Activated CD8-positive, alpha-beta memory T cell treated with anti-CD3 and anti-CD28 coated beads for 48 hours (primary cell): ENCODE measurements around the gene NCBP3.
"Not testable (repeated sequence)": the region's sequence is repeated elsewhere in the genome, so short reads cannot be mapped to it uniquely, and the experiment has no call there.

Experiments
- DNase-seq, 3 experiments: peaks; one replicate each; pipeline ENCODE4 v3.0.0-alpha.2; 2020; ENCODE audit warnings: low read depth in 2 of 3, low spot score in 2 of 3

NCBP3 gene

GRCh38 chr17:3848229-3848835 lies 2.3 kb upstream of the NCBP3 start:
- DNase-seq, result no peak

DNA sequence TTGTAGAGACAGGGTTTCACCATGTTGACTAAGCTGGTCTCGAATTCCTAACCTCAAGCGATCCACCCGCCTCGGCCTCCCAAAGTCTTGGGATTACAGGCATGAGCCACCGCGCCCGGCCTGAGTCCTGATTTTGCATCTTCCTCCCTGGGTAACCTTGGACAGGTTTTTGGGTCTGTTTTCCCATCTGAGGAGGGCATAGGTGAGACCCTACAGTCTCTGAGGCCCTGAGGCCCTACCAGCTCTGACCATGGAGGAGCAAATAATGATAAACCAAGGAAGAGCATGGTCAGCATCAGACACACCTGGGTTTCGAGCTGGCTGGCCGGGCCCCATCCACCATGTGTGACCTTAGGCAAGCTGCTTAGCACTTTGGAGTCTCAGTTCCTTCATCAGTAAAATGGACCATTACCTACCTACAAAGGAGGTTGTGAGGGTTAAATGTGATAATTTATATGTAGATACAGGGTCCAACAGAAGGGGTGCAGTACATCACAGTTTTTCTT lies 1.2 kb upstream of the NCBP3 start:
- DNase-seq, result no peak

DNA sequence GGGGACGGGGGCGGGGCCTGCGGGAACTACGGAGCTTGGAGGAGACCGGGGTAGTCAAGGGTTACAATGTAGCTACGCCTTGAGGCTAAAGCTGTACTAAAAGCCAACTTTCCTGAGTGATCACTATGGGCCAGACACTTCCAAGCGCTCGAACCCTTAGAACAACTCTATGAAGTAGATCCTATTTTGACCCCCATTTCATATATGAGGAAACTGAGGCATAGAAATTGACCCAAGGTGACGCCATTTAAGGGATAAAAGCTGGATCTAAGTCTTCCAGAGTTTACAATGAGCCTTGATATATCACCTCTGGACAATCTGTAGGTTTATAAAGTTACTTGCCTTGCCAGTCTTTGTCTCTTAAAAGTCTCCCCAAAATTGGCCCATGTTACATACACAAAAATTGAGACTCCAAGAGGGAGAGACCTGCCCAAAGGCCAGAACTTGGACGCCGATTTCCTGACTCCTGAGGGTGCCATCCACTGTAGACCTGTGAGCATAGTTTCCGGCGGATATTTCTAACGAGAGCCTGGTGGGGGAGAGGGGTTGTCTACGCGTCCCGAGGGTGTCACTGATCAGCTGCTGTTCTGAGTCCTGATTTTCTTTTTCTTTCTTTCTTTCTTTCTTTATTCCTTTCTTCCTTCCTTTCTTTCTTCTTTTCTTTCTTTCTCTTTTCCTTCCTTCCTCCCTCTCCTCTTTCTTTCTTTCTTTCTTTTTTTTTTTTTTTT lies 555 bp upstream of the NCBP3 start:
- no peak for DNase-seq

GRCh38 chr17:3845291-3845620 lies 790 bp downstream of the NCBP3 start:
- peak in 2 of 3 experiments; percentile 18 to 23 for DNase-seq

GRCh38 chr17:3844556-3844955 lies 1.5 kb downstream of the NCBP3 start:
- DNase-seq, result not testable (repeated sequence)

DNA sequence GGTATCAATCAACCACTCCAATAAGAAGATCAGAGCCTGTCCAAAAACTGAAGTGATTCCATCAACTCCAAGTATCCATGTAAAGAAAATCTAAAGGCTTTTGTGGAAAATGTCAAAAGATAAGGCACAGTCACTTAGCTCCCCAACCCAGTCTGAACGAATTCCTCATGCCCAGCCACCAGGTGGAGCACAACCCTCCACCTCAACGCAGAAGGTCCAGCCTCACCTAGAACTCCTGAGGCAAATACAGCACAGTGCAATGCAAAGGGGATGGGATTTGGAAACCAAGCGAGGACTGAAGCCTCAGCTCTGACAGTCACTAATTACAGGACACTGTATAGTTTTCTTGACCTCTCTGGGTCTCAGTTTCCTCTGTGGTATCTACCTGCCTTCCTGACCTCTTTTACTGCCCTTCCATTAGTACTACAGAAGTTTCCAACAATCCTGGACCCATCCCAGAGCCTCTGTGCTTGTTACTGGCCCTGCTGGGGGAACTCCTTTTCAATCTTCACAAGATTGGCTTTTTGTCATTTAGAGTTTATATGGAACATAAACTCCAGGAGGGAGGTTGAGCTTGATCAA lies 2.0 kb downstream of the NCBP3 start:
- no peak for DNase-seq

- no peak for DNase-seq
These were observed 7.8 kb downstream of the NCBP3 start for GRCh38 chr17:3838206-3838605.

GRCh38 chr17:3836551-3836950 lies 9.5 kb downstream of the NCBP3 start:
- no peak for DNase-seq

GRCh38 chr17:3835410-3836229 lies 10.4 kb downstream of the NCBP3 start:
- DNase-seq, result no peak

DNA sequence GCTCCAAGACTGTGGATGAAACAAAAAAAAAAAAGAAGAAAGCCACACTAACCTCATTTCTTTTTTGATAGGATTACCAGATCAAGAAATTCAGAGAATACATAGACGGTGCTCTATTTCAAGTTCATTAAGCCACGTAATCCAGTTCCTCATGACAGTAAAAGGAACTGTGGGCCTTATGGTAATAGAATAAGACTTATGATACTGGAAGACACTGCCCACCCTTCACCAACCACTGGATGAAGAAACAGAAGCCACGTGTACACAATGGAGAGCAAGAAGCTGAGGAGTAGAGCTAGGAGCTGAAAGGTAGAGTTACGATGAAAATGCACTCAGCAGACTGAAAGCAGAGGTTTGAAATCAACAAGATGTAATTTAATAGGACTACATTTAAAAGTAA lies 11.2 kb downstream of the NCBP3 start:
- no peak for DNase-seq

DNA sequence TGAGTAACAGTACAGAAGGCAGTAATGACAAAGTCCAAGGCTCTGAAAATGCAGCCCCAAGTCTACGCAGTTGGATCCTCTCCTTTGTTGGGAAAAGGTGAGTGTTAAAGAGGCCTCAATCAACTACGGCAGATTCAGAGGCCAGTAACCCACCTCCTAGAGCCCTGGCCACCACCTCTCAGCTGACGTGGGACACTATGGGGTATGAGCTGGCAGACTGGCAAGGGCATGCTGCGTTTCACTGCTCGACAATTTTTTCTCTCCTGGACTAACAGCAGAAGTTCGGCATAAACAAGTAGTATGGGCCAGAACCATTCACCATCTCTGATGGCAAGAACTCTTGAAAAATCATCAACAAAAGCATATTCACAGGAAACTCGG lies 17.2 kb downstream of the NCBP3 start:
- DNase-seq, result no peak

- no peak for DNase-seq
These were observed 17.7 kb downstream of the NCBP3 start for GRCh38 chr17:3828151-3828851.

- peak in 1 of 3 experiments; percentile 41 for DNase-seq
These were observed 18.8 kb downstream of the NCBP3 start for GRCh38 chr17:3827124-3827773.

DNA sequence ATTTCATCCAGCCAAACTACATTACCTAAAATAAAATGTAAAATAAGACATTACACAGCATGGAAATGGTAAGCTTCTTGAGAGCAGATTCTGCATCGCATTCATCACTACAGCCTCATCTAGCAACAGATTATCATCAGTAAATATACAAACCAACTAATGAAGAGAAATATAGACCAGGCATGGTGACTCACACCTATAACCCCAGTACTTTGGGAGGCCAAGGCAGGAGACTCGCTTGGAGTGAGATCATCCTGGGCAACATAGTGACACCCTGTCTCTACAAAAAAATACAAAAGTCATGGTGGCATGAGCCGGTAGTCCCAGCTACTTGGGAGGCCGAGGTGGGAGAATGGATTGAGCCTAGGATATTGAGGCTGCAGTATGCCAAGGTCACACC lies 19.9 kb downstream of the NCBP3 start:
- no peak for DNase-seq

GRCh38 chr17:3821101-3821500 lies 24.9 kb downstream of the NCBP3 start:
- no peak for DNase-seq

DNA sequence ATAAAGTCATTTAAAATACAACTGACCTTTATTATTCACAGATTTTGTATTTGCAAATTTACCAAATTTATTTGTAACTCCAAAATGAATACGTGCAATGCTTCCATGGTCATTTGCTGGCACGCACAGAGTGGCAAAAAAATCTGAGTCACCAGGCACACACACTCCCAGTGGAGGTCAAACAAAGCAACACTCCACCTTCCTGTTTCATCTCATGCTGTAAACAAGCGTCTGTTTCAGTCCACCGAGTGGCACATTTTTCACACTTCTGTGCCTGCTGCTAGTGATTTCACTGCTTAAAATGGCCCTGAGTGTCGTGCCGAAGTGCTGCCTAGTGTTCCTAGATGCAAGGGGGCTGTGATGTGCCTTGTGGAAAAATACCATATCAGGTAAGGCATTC lies 27.3 kb downstream of the NCBP3 start:
- DNase-seq, result no peak

GRCh38 chr17:3817851-3818605 lies 28.0 kb downstream of the NCBP3 start:
- DNase-seq, result no peak

GRCh38 chr17:3815925-3816324 lies 30.1 kb downstream of the NCBP3 start:
- DNase-seq, result no peak

DNA sequence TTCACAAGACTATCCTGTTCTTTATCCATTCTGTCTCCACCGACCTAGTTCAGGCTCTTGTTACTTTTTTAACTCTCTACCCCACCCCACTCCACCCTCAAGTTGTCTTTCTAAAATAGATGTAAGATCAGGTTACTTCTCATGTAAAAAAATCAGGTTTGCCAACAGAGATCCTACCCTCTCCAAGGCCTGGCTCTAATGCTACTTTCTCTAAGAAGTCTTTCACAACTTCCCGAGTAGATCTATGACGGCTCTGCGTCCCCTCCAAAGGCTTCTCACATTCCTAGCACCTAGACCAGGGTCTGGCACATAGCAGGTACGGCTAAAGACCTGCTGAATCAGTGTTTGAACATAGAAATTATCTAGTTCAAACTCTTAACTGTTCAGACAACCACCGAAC lies 30.9 kb downstream of the NCBP3 start:
- DNase-seq, result no peak

- DNase-seq, result no peak
These were observed 31.7 kb downstream of the NCBP3 start for GRCh38 chr17:3814361-3814760.
